ENCODE results near the gene OSMR. TPM values are rescaled to one million over a fixed set of nuclear protein-coding genes. Genes with fewer than 3 reads are reported as not detected.

Gene OSMR
- total and polyA plus RNA-seq, 2 donors (not counting 1 experiment from before 2014, with no cell fraction given): not detected

DNA sequence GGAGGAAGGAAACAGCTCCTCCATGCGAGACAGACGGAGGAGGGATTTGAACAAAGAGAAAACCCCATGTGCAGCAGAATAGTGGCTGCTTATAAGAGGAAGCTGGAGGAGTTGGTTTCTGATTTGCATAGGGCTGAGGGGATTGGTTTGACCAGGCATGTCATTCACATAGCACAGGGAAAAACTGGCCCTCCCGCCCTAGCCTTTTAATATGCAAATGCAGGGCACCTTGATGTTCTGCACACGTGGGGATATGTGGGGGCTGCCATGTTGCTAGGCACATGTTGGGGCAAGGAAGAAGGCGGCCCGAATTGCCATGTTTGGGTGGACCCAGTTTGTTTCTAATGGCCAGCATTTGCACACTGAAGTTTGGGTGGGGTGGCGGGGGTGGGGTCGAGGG, 42.2 kb downstream of the OSMR start:
- Histone ChIP-seq H4K20me1 (ENCODE audit: control insufficient read depth, insufficient read depth, low read length, poor library complexity, severe bottlenecking) (no peaks in the 10 kb centered on the region), H3K36me3 (replicated peaks in 1 of 2; ENCODE audit: control extremely low read depth in 1 of 2, control insufficient read depth in 1 of 2, extremely low read depth in 1 of 2, insufficient read depth in 2 of 2, low read length in 1 of 2) (no peaks in the 10 kb centered on the region), H3K9ac (ENCODE audit: low read length) (no peak overlapping the region), H3K27ac (ENCODE audit: low read length in 2 of 2) (no peak overlapping the region), H2AFZ (ENCODE audit: insufficient read depth, low read depth, low read length, poor library complexity, severe bottlenecking) (no peak overlapping the region), H3K27me3 (replicated peaks in 1 of 4; ENCODE audit: control extremely low read depth in 1 of 4, control insufficient read depth in 3 of 4, insufficient read depth in 4 of 4, low read length in 3 of 4) (peaks cover 0 to 6% (median 0%) of the 10 kb centered on the region in 4 experiments), H3K4me3 (ENCODE audit: control extremely low read depth in 1 of 5, extremely low read depth in 1 of 5, insufficient read depth in 1 of 5, low read depth in 2 of 5, low read length in 4 of 5) (no peak overlapping the region), H3K79me2 (ENCODE audit: control insufficient read depth, insufficient read depth, low read length) (no peaks in the 10 kb centered on the region), H3K4me2 (replicated peaks; ENCODE audit: low read depth, low read length, poor library complexity, severe bottlenecking) (no peak overlapping the region), H3K4me1 (ENCODE audit: control insufficient read depth in 2 of 2, insufficient read depth in 2 of 2, low read length in 2 of 2) (no peaks in the 10 kb centered on the region), H3K9me3 (ENCODE audit: control extremely low read depth in 1 of 3, control insufficient read depth in 2 of 3, insufficient read depth in 1 of 3, low read length in 2 of 3) (peaks cover 0 to 3% (median 0%) of the 10 kb centered on the region in 3 donors)
- ATAC-seq (ENCODE audit: low read depth) (no peak), DNase-seq (no peak)
- H3K9me3 Mint-ChIP-seq (ENCODE audit: insufficient read depth): no peaks in the 10 kb centered on the region
- H3K27me3 Mint-ChIP-seq: peaks cover 13% of the 10 kb centered on the region
- H3K4me1 Mint-ChIP-seq: no peaks in the 10 kb centered on the region
- POLR2A ChIA-PET: no interaction called here
- no peak overlapping the region for H3K4me3 Mint-ChIP-seq
- intact Hi-C loops (cut with micrococcal nuclease): no loop called here
- H3K27ac Mint-ChIP-seq: no peak overlapping the region
- 21% methylated on average over 3 of the region's 8 CpGs for WGBS (ENCODE audit: insufficient coverage)
- no peak for TF ChIP-seq EZH2 (IDR thresholded peaks at IDR 0.05; ENCODE audit: borderline replicate concordance, insufficient read depth, low read depth, low read length, poor library complexity, severe bottlenecking)
- TF ChIP-seq, protein P1, sequence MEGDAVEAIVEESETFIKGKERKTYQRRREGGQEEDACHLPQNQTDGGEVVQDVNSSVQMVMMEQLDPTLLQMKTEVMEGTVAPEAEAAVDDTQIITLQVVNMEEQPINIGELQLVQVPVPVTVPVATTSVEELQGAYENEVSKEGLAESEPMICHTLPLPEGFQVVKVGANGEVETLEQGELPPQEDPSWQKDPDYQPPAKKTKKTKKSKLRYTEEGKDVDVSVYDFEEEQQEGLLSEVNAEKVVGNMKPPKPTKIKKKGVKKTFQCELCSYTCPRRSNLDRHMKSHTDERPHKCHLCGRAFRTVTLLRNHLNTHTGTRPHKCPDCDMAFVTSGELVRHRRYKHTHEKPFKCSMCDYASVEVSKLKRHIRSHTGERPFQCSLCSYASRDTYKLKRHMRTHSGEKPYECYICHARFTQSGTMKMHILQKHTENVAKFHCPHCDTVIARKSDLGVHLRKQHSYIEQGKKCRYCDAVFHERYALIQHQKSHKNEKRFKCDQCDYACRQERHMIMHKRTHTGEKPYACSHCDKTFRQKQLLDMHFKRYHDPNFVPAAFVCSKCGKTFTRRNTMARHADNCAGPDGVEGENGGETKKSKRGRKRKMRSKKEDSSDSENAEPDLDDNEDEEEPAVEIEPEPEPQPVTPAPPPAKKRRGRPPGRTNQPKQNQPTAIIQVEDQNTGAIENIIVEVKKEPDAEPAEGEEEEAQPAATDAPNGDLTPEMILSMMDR (IDR thresholded peaks at IDR 0.05): no peak
- CTCF ChIA-PET: no interaction called here

DNA sequence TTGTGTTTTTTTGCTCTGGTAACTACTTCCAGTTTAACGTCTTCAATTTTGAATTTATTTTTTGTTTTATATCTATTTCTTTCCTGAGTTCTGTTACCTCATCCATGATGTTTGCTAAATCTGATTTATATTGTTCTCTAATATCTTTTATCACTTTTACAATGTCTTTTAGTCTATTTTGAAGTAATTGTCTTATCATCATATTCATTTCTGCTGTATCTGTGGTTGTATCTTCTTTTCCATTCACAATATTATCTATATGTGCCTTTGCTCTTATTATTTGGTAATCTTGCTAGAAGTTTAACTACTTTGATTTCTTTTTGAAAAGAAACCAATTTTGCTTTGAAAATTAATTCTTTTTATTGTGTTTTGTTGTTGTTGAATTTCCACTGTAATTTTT, 43.6 kb downstream of the OSMR start:
- no peaks in the 10 kb centered on the region for H4K20me1 ChIP-seq (ENCODE audit: control insufficient read depth, insufficient read depth, low read length, poor library complexity, severe bottlenecking)
- H2AFZ ChIP-seq (ENCODE audit: insufficient read depth, low read depth, low read length, poor library complexity, severe bottlenecking): no peak overlapping the region
- Mint-ChIP-seq H3K4me1 (no peaks in the 10 kb centered on the region), H3K27ac (no peak overlapping the region), H3K27me3 (peaks cover 13% of the 10 kb centered on the region), H3K9me3 (ENCODE audit: insufficient read depth) (no peaks in the 10 kb centered on the region), H3K4me3 (no peak overlapping the region)
- no peak for TF ChIP-seq EZH2 (IDR thresholded peaks at IDR 0.05; ENCODE audit: borderline replicate concordance, insufficient read depth, low read depth, low read length, poor library complexity, severe bottlenecking)
- TF ChIP-seq, protein P1 (IDR thresholded peaks at IDR 0.05): no peak
- H3K9me3 ChIP-seq (ENCODE audit: control extremely low read depth in 1 of 3, control insufficient read depth in 2 of 3, insufficient read depth in 1 of 3, low read length in 2 of 3): peaks cover 0 to 3% (median 0%) of the 10 kb centered on the region in 3 donors
- no peak overlapping the region for H3K4me2 ChIP-seq (replicated peaks; ENCODE audit: low read depth, low read length, poor library complexity, severe bottlenecking)
- H3K79me2 ChIP-seq (ENCODE audit: control insufficient read depth, insufficient read depth, low read length): no peaks in the 10 kb centered on the region
- no peak for ATAC-seq (ENCODE audit: low read depth)
- H3K27me3 ChIP-seq (replicated peaks in 1 of 4; ENCODE audit: control extremely low read depth in 1 of 4, control insufficient read depth in 3 of 4, insufficient read depth in 4 of 4, low read length in 3 of 4): peaks cover 0 to 6% (median 0%) of the 10 kb centered on the region in 4 experiments
- no peak overlapping the region for H3K4me3 ChIP-seq (ENCODE audit: control extremely low read depth in 1 of 5, extremely low read depth in 1 of 5, insufficient read depth in 1 of 5, low read depth in 2 of 5, low read length in 4 of 5)
- DNase-seq: no peak
- no peaks in the 10 kb centered on the region for H3K36me3 ChIP-seq (replicated peaks in 1 of 2; ENCODE audit: control extremely low read depth in 1 of 2, control insufficient read depth in 1 of 2, extremely low read depth in 1 of 2, insufficient read depth in 2 of 2, low read length in 1 of 2)
- no CpG with 5 or more reads among the region's 1 CpG for WGBS (ENCODE audit: insufficient coverage)
- H3K4me1 ChIP-seq (ENCODE audit: control insufficient read depth in 2 of 2, insufficient read depth in 2 of 2, low read length in 2 of 2): no peaks in the 10 kb centered on the region
- H3K27ac ChIP-seq (ENCODE audit: low read length in 2 of 2): no peak overlapping the region
- ChIA-PET POLR2A (no interaction called here), CTCF (no interaction called here)
- intact Hi-C loops (cut with micrococcal nuclease): no loop called here
- H3K9ac ChIP-seq (ENCODE audit: low read length): no peak overlapping the region
